Measurements from ENCODE around the gene B3GAT1.

Gene B3GAT1

GRCh38 chr11:134355656-134356055, 56.4 kb downstream of the B3GAT1 start:
- TF ChIP-seq CTCF (IDR thresholded peaks at IDR 0.05; ENCODE audit: low read depth, low read length, poor library complexity, severe bottlenecking) (no peak), EZH2phosphoT487 (IDR thresholded peaks at IDR 0.05; ENCODE audit: borderline replicate concordance, low read length) (no peak)
- Histone ChIP-seq H3K4me1 (ENCODE audit: control insufficient read depth, low read length) (no peaks in the 10 kb centered on the region), H3F3A (ENCODE audit: control insufficient read depth, insufficient read depth) (no peaks in the 10 kb centered on the region), H3K9me3 (ENCODE audit: control insufficient read depth, insufficient read depth, low read length) (no peaks in the 10 kb centered on the region), H3K4me2 (ENCODE audit: low read length) (no peak overlapping the region), H4K20me1 (ENCODE audit: control insufficient read depth, insufficient read depth, low read depth, low read length) (no peaks in the 10 kb centered on the region), H3K27ac (ENCODE audit: low read depth, low read length) (no peak overlapping the region), H3K9me2 (replicated peaks; ENCODE audit: control insufficient read depth, low read length) (no peaks in the 10 kb centered on the region), H3K27me3 (ENCODE audit: control insufficient read depth, low read length) (0 out of 2 replicates have a peak, but pooled peaks cover 3% of the 10 kb centered on the region), H3K36me3 (ENCODE audit: control insufficient read depth, low read length) (no peaks in the 10 kb centered on the region), H3K4me3 (ENCODE audit: low read length) (no peak overlapping the region), H3K79me2 (ENCODE audit: control insufficient read depth, low read length) (no peaks in the 10 kb centered on the region)

GRCh38 chr11:134355136-134355535, 56.9 kb downstream of the B3GAT1 start:
- Histone ChIP-seq H3F3A (ENCODE audit: control insufficient read depth, insufficient read depth) (no peaks in the 10 kb centered on the region), H4K20me1 (ENCODE audit: control insufficient read depth, insufficient read depth, low read depth, low read length) (no peaks in the 10 kb centered on the region), H3K79me2 (ENCODE audit: control insufficient read depth, low read length) (no peaks in the 10 kb centered on the region), H3K27me3 (ENCODE audit: control insufficient read depth, low read length) (peaks cover 8% of the 10 kb centered on the region; the same call in 1 of the 2 replicates), H3K36me3 (ENCODE audit: control insufficient read depth, low read length) (no peaks in the 10 kb centered on the region), H3K4me2 (ENCODE audit: low read length) (no peak overlapping the region), H3K27ac (ENCODE audit: low read depth, low read length) (no peak overlapping the region), H3K4me3 (ENCODE audit: low read length) (no peak overlapping the region), H3K4me1 (ENCODE audit: control insufficient read depth, low read length) (no peaks in the 10 kb centered on the region), H3K9me3 (ENCODE audit: control insufficient read depth, insufficient read depth, low read length) (no peaks in the 10 kb centered on the region), H3K9me2 (replicated peaks; ENCODE audit: control insufficient read depth, low read length) (no peaks in the 10 kb centered on the region)
- TF ChIP-seq CTCF (IDR thresholded peaks at IDR 0.05; ENCODE audit: low read depth, low read length, poor library complexity, severe bottlenecking) (no peak), EZH2phosphoT487 (IDR thresholded peaks at IDR 0.05; ENCODE audit: borderline replicate concordance, low read length) (no peak)

- Histone ChIP-seq H3K27ac (ENCODE audit: low read depth, low read length) (no peak overlapping the region), H3K36me3 (ENCODE audit: control insufficient read depth, low read length) (no peaks in the 10 kb centered on the region), H3K79me2 (ENCODE audit: control insufficient read depth, low read length) (no peaks in the 10 kb centered on the region), H3K4me2 (ENCODE audit: low read length) (no peak overlapping the region), H3K4me1 (ENCODE audit: control insufficient read depth, low read length) (no peaks in the 10 kb centered on the region), H3F3A (ENCODE audit: control insufficient read depth, insufficient read depth) (no peaks in the 10 kb centered on the region), H3K4me3 (ENCODE audit: low read length) (no peak overlapping the region), H4K20me1 (ENCODE audit: control insufficient read depth, insufficient read depth, low read depth, low read length) (no peaks in the 10 kb centered on the region), H3K27me3 (ENCODE audit: control insufficient read depth, low read length) (peaks cover 16% of the 10 kb centered on the region), H3K9me2 (replicated peaks; ENCODE audit: control insufficient read depth, low read length) (no peaks in the 10 kb centered on the region), H3K9me3 (ENCODE audit: control insufficient read depth, insufficient read depth, low read length) (no peaks in the 10 kb centered on the region)
- TF ChIP-seq EZH2phosphoT487 (IDR thresholded peaks at IDR 0.05; ENCODE audit: borderline replicate concordance, low read length), result no peak
- no peak for TF ChIP-seq CTCF (IDR thresholded peaks at IDR 0.05; ENCODE audit: low read depth, low read length, poor library complexity, severe bottlenecking)
Observed at GRCh38 chr11:134352111-134352510, 59.9 kb downstream of the B3GAT1 start.

Data from DOHH2 (cell line).